ENCODE measurements around the gene PSRC1. TPM values are rescaled to one million over a fixed set of nuclear protein-coding genes. Genes with fewer than 3 reads are reported as not detected.

PSRC1 gene
- total RNA-seq, 4 donors from 2014 or later: 2.6 to 7.6 (median 5.9) TPM

DNA sequence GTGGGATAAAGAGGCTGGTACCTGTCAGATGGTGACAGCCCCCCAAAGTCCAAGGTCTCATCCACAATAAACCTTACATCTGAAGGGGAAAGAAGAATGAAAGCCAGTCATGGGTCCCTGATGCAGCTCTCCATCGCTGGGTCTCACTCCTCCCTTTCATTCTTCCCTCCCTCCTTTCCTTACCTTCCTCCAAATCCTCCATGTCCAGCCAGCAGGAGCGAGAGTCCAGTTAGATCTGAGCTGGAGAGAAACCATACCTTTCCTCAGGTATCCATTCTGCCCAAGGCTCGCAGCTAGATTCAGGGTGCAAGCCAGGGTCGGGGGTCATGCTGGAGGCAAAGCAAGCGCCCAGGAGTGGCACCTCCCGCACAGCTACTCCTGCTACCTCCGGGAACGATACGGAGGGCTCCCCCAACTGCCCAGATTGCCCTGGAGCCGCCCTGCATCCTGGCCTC is 421 bp downstream of the PSRC1 start:
- TF ChIP-seq, protein P1, sequence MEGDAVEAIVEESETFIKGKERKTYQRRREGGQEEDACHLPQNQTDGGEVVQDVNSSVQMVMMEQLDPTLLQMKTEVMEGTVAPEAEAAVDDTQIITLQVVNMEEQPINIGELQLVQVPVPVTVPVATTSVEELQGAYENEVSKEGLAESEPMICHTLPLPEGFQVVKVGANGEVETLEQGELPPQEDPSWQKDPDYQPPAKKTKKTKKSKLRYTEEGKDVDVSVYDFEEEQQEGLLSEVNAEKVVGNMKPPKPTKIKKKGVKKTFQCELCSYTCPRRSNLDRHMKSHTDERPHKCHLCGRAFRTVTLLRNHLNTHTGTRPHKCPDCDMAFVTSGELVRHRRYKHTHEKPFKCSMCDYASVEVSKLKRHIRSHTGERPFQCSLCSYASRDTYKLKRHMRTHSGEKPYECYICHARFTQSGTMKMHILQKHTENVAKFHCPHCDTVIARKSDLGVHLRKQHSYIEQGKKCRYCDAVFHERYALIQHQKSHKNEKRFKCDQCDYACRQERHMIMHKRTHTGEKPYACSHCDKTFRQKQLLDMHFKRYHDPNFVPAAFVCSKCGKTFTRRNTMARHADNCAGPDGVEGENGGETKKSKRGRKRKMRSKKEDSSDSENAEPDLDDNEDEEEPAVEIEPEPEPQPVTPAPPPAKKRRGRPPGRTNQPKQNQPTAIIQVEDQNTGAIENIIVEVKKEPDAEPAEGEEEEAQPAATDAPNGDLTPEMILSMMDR (IDR thresholded peaks at IDR 0.05; ENCODE audit: low read depth): no peak

DNA sequence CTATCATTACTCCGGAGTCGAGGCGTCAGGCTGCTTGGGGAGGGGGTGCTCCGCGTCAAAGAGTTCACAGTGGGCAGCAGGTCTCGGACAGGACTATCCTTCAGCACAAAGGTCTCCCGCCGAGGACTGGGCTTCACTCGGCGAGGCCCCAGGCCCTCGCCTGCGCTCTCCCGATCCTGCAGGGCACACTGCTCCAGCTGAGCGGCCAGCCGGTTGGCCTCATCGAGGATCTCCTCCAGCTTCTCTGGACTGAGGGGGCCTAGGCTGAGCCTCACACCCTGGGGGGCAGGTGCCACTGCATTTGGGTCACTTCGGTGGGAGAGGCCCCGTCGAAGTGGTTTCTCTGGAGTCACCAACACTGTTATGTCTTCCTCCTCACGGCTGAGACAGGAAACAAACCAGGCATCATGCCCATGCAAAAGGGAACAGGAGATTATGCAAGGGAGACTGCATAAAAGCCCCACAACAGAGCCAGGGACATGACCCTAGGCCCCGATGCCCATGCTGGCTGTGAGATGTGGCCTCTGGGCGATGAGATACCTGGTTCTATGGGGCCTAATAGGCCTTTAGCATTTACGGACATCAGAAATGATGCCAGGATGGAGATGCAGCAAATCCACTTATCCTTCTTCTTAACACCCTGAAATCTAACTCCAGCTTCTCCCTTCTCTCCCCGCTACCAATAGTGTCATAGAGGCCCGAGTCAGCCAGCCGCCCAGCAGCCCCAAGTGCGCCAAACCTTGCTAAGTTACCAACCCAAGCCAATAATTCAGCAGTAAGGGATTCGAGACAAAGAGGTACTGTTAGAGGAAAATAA is 1.1 kb downstream of the PSRC1 start:
- TF ChIP-seq, protein P1 (IDR thresholded peaks at IDR 0.05; ENCODE audit: low read depth): no peak

DNA sequence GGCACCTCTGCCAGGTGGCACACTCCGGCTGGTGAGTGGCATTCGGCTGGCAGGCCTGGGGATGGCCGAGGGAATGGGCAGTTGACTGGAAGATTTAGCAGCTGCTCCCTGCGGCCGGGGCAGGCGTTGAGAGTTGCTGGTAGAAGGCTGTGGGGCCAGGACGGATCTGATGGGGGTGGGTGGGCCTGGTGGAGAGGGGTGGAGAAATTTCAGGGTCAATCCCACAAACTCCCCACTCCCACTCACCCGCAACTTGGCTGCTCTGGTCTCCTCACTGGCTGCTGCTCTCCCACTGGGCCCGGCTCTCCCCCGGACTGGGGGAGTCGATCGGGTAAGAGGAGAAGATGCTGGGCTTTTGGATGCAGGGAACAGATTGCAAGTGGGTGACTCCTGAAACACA is 2.1 kb downstream of the PSRC1 start:
- TF ChIP-seq, protein P1 (IDR thresholded peaks at IDR 0.05; ENCODE audit: low read depth): no peak

DNA sequence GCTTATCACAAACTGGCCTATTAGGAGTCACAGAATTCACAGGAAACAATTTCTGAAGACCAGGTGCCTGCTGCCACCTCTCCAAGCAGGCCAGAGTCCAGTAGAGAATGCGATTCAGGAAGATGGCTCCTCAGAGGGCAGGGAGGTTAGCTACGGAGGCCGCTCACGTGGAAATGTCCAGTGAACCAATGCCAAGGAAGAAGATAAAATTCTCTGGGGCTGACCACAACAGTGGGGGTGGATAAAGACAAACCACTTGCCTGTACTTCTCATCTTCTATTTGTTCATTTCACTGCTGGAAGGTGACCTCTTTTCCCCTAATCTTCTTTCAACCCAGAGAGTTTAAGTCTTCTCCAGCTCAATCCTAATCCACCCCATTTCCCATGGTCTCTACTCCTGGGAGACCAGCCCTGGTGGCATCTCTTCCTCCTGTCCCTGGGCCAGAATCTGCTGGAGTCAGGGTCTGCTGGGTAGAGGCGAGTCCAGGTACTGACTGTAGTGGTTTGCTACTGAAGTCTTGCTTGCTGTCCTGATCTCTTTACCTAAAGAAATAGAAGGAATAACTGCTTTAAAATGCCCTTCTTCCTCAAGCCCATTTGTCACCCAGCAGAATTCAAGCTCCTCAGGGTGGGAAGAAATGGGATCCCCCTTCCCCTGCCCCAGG is 3.2 kb downstream of the PSRC1 start:
- TF ChIP-seq, protein P1 (IDR thresholded peaks at IDR 0.05; ENCODE audit: low read depth): no peak

DNA sequence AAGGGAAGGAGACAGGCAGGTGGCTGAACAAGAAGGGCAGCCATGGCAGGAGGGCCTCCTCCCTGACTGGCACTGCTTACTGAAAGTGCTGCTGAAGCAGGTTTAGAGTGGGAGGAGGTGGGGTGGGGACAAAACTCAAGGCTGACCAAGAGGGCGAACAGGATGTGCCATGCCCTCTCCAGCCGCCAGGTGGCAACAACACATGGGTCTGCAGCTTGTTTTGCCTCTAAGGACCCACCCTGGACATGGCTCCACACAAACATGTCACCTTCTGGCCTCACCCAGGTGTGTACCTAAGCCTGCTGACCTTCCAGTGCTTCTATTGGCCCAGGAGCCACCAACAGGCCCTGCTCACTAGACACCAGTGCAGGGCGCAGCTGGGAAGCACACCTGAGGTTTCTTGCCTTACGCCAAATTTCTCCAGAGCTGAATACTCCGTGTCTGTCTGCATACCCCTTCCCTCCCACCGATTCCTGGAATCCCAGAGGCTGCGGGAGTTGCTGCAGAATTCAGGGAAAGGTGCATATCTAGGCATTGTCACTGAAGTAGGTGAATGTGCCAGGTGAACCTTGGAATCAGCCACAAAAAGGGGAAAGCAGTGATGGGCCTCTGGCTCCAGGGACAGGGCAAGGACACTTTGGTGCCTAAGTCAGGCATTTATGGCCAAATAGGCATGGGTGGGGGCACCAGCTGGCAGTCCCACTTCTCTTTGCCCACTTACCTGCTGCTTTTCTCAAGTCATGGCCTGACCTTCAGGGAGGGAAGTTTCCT is 5.3 kb downstream of the PSRC1 start:
- TF ChIP-seq, protein P1 (IDR thresholded peaks at IDR 0.05; ENCODE audit: low read depth): no peak

DNA sequence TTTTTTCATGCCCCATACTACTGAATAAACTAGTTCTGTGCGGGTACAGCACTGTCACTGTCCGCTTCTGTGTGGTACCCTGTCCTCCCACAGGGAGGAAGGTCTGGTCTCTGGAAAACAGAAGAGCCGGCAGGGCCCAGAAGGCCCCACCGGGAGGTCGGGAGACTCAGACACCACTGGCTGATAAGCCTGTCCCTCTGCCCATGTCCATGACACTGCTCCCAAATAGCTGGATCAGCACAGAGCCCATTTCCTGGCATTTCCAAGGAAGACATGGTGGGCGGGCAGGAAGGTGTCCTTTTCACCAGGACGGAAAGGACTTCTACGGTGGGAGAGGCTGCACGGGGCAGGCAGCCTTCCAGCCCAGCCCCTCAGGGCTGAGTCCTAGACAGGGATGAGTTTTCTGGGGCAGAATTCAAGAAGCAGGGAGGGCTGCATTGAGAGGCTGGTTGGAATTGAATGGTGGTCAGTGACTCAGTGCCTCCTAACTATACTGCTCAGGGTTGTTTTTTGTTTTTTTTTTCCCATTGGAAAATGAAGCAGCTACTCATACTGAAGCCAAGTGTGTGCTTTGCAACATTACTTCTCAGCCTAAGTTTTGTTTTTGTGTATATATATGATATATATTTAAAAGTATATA is 7.1 kb downstream of the PSRC1 start:
- TF ChIP-seq, protein P1 (IDR thresholded peaks at IDR 0.05; ENCODE audit: low read depth): no peak

All from subcutaneous adipose tissue (tissue), 4 donors.